WTC11 (cell line): Measurements from ENCODE around the gene PTPN5. TPM values are rescaled to one million over a fixed set of nuclear protein-coding genes. Genes with fewer than 3 reads are reported as not detected.

Experiments used
- ATAC-seq: fragments of 200-7000 bp; cut with Tn5 transposase; 2 replicates; pipeline ENCODE4 v1.10.0; 2021; ENCODE audit warnings: mild to moderate bottlenecking, moderate library complexity
- Bru-seq: library from RNA; stranded (reverse); fragments of 400-500 nt; gene quantifications from one replicate; lab custom pipeline; 2021; lab: Mats Ljungman, UMichigan
- CTCF ChIA-PET: fragments of 300-600 bp; sonication (Branson Sonifier 250); formaldehyde crosslinking; loops from one replicate; lab custom pipeline; 2021; ENCODE audit warnings: antibody characterized with exemption; lab: Charles Lee
- POLR2A ChIA-PET: fragments of 350-600 bp; sonication (Branson Sonifier 250); formaldehyde crosslinking; loops from one replicate; lab custom pipeline; 2021; ENCODE audit warnings: antibody characterized with exemption; lab: Charles Lee
- DNase-seq: peaks from one replicate; pipeline ENCODE4 v3.0.0; 2021; ENCODE audit warnings: low spot score
- H3K27ac Mint-ChIP-seq: 2 replicates; pipeline ENCODE4 v1.8.0; 2021; ENCODE audit warnings: mixed read lengths
- H3K27me3 Mint-ChIP-seq: 2 replicates; pipeline ENCODE4 v1.8.0; 2021; ENCODE audit warnings: low read depth, mild to moderate bottlenecking, moderate library complexity, mixed read lengths
- H3K36me3 Mint-ChIP-seq: 2 replicates; pipeline ENCODE4 v1.8.0; 2021; ENCODE audit warnings: mixed read lengths
- H3K4me1 Mint-ChIP-seq: 2 replicates; pipeline ENCODE4 v1.8.0; 2022; ENCODE audit warnings: mixed read lengths
- H3K4me3 Mint-ChIP-seq: 2 replicates; pipeline ENCODE4 v1.8.0; 2021; ENCODE audit warnings: mild to moderate bottlenecking, moderate library complexity, mixed read lengths
- H3K9me3 Mint-ChIP-seq: 2 replicates; pipeline ENCODE4 v1.8.0; 2021; ENCODE audit warnings: mixed read lengths
- ARID4B ChIP-seq: sonication (generic); formaldehyde crosslinking; IDR thresholded peaks from 2 replicates; pipeline ENCODE4 v1.8.0; 2023; ENCODE audit warnings: missing genetic modification reagents, mild to moderate bottlenecking, borderline replicate concordance
- ATF1 ChIP-seq: sonication (generic); formaldehyde crosslinking; IDR thresholded peaks from 2 replicates; pipeline ENCODE4 v1.8.1; 2023; ENCODE audit warnings: mild to moderate bottlenecking, moderate library complexity, missing genetic modification reagents
- E2F4 ChIP-seq: sonication (generic); formaldehyde crosslinking; IDR thresholded peaks from 2 replicates; pipeline ENCODE4 v1.8.1; 2022; ENCODE audit warnings: low read depth, mild to moderate bottlenecking, moderate library complexity, missing genetic modification reagents, borderline replicate concordance
- ELF4 ChIP-seq: sonication (generic); formaldehyde crosslinking; IDR thresholded peaks from 2 replicates; pipeline ENCODE4 v1.8.1; 2022; ENCODE audit warnings: low read depth, mild to moderate bottlenecking, moderate library complexity, missing genetic modification reagents
- GABPB1 ChIP-seq: sonication (generic); formaldehyde crosslinking; IDR thresholded peaks from 2 replicates; pipeline ENCODE4 v1.8.1; 2023; ENCODE audit warnings: mild to moderate bottlenecking, missing genetic modification reagents
- GRHL2 ChIP-seq: fragments of 250-450 bp; sonication (Bioruptor Pico); IDR thresholded peaks from 2 replicates; pipeline ENCODE4 v1.8.0; 2022; ENCODE audit warnings: mild to moderate bottlenecking, moderate library complexity; ENCODE audit not compliant: insufficient replicate concordance, severe bottlenecking
- JUN ChIP-seq: sonication (generic); formaldehyde crosslinking; IDR thresholded peaks from 2 replicates; pipeline ENCODE4 v1.8.0; 2023; ENCODE audit warnings: mild to moderate bottlenecking, missing genetic modification reagents
- NFYB ChIP-seq: sonication (generic); formaldehyde crosslinking; conservative IDR thresholded peaks from 2 replicates; pipeline ENCODE4 v1.8.0; 2022; ENCODE audit warnings: low read depth, missing genetic modification reagents
- PREB ChIP-seq: sonication (generic); formaldehyde crosslinking; IDR thresholded peaks from 2 replicates; pipeline ENCODE4 v1.8.1; 2022; ENCODE audit warnings: mild to moderate bottlenecking, missing genetic modification reagents, moderate library complexity, borderline replicate concordance
- RELA ChIP-seq: sonication (generic); formaldehyde crosslinking; IDR thresholded peaks from 2 replicates; pipeline ENCODE4 v1.8.1; 2022; ENCODE audit warnings: missing genetic modification reagents, mild to moderate bottlenecking, borderline replicate concordance
- TEAD4 ChIP-seq: sonication (generic); formaldehyde crosslinking; IDR thresholded peaks from 2 replicates; pipeline ENCODE4 v1.8.0; 2022; ENCODE audit warnings: mild to moderate bottlenecking, missing genetic modification reagents
- TP53 ChIP-seq: sonication (generic); formaldehyde crosslinking; IDR thresholded peaks from 2 replicates; pipeline ENCODE4 v1.8.1; 2023; ENCODE audit warnings: mild to moderate bottlenecking, missing genetic modification reagents
- ZNF232 ChIP-seq: sonication (generic); formaldehyde crosslinking; IDR thresholded peaks from 2 replicates; pipeline ENCODE4 v1.8.0; 2022; ENCODE audit warnings: mild to moderate bottlenecking, missing genetic modification reagents
- ZNF317 ChIP-seq: sonication (generic); formaldehyde crosslinking; IDR thresholded peaks from 2 replicates; pipeline ENCODE4 v1.8.1; 2023; ENCODE audit warnings: low read depth, mild to moderate bottlenecking, moderate library complexity, missing genetic modification reagents, borderline replicate concordance
- ZNF396 ChIP-seq: fragments of 250-450 bp; sonication (Bioruptor Pico); IDR thresholded peaks from 2 replicates; pipeline ENCODE4 v1.8.0; 2021; ENCODE audit warnings: mild to moderate bottlenecking, moderate library complexity, borderline replicate concordance
- ZNF425 ChIP-seq: fragments of 250-450 bp; sonication (Bioruptor Pico); conservative IDR thresholded peaks from 2 replicates; pipeline ENCODE4 v1.9.0; 2021; ENCODE audit warnings: mild to moderate bottlenecking
- ZNF532 ChIP-seq: fragments of 250-450 bp; sonication (Bioruptor Pico); IDR thresholded peaks from 2 replicates; pipeline ENCODE4 v1.9.0; 2021; ENCODE audit warnings: mild to moderate bottlenecking, borderline replicate concordance
- long read RNA-seq, 3 experiments: library from RNA in 1 of 3; library from capped mRNA in 1 of 3; library from polyadenylated mRNA in 1 of 3; unstranded in 2 of 3; stranded (forward) in 1 of 3; transcript quantifications; one replicate each; pipeline ENCODE4 v2.0.0, GENCODE V29; 2021
- total RNA-seq: library from RNA; stranded (reverse); gene quantifications from 3 replicates; pipeline ENCODE4 v1.2.3, GENCODE V29; 2021
- TF ChIP-seq, protein P1 (sequence below): fragments of 250-450 bp; sonication (Bioruptor Pico); IDR thresholded peaks from 2 replicates; pipeline ENCODE4 v1.9.0; 2021; ENCODE audit warnings: mild to moderate bottlenecking
- TF ChIP-seq, protein P2 (sequence below): fragments of 250-450 bp; sonication (Bioruptor Pico); IDR thresholded peaks from 2 replicates; pipeline ENCODE4 v2.1.2; 2022; ENCODE audit warnings: mild to moderate bottlenecking, moderate library complexity

The PTPN5 gene
- total RNA-seq (4.5 to 7.4 TPM (median 6.7 TPM) in 3 replicates), Bru-seq, nascent RNA (percentile 42 among the genes with signal in this experiment)
- long read RNA-seq, experiment 1, transcript PTPN5-201 (15 exons, 3,135 nt): major isoform, 18 of 48 reads
- long read RNA-seq, experiment 1, partial matches to known transcripts: 6 of 48 reads
- long read RNA-seq, experiment 1, other reads (novel, unspliced or antisense): 18 of 48 reads
- long read RNA-seq, experiment 2, partial matches to known transcripts: 1 of 10 reads
- long read RNA-seq, experiment 2, other reads (novel, unspliced or antisense): 6 of 10 reads
- long read RNA-seq, experiment 3: 0 reads

GRCh38 chr11:18791207-18791968 is at the start of gene PTPN5:
TSS of gene PTPN5 (minus strand) at chr11:18791798. CDS start at chr11:18771958, 19,840 bp downstream.
- POLR2A ChIA-PET: interaction anchor here (0.7 kb wide), 1 partner anchor 69 kb away, joined by 3 read pairs; no protein-coding TSS in a partner anchor
- Mint-ChIP-seq H3K36me3 (no peaks in the 10 kb centered on the region), H3K4me3 (peak within 1 kb of the TSS; percentile 83), H3K4me1 (peaks cover 11% of the 10 kb centered on the region), H3K27me3 (peaks cover 69% of the 10 kb centered on the region), H3K27ac (no peak within 1 kb of the TSS), H3K9me3 (no peaks in the 10 kb centered on the region)
- ATAC-seq: peak; percentile 63
- DNase-seq: peak; percentile 64
- CTCF ChIA-PET: interaction anchor here (0.7 to 3.6 kb wide), 10 partner anchors 10 to 70 kb away, joined by 3 to 21 read pairs (median 6); partner anchors contain the start of gene IGSF22
- no peak for TF ChIP-seq E2F4 (CRISPR knock-in tag)
- TF ChIP-seq ZNF425 (CRISPR knock-in tag): no peak
- no peak for TF ChIP-seq TEAD4 (CRISPR knock-in tag)
- TF ChIP-seq JUN (CRISPR knock-in tag): no peak
- TF ChIP-seq ZNF532: no peak
- TF ChIP-seq TP53: no peak
- no peak for TF ChIP-seq GABPB1 (CRISPR knock-in tag)
- no peak for TF ChIP-seq GRHL2 (CRISPR knock-in tag)
- peak; percentile 49; the same call in 1 of the 2 replicates for TF ChIP-seq ARID4B
- TF ChIP-seq ELF4 (CRISPR knock-in tag): no peak
- no peak for TF ChIP-seq RELA (CRISPR knock-in tag)
- TF ChIP-seq NFYB (CRISPR knock-in tag): no peak
- TF ChIP-seq PREB (CRISPR knock-in tag): no peak
- TF ChIP-seq ATF1: no peak; the same call in 1 of the 2 replicates
- no peak for TF ChIP-seq ZNF396
- no peak; the same call in 1 of the 2 replicates for TF ChIP-seq ZNF317 (CRISPR knock-in tag)
- TF ChIP-seq, protein P1, sequence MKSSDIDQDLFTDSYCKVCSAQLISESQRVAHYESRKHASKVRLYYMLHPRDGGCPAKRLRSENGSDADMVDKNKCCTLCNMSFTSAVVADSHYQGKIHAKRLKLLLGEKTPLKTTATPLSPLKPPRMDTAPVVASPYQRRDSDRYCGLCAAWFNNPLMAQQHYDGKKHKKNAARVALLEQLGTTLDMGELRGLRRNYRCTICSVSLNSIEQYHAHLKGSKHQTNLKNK (CRISPR knock-in tag): no peak
- TF ChIP-seq, protein P2, sequence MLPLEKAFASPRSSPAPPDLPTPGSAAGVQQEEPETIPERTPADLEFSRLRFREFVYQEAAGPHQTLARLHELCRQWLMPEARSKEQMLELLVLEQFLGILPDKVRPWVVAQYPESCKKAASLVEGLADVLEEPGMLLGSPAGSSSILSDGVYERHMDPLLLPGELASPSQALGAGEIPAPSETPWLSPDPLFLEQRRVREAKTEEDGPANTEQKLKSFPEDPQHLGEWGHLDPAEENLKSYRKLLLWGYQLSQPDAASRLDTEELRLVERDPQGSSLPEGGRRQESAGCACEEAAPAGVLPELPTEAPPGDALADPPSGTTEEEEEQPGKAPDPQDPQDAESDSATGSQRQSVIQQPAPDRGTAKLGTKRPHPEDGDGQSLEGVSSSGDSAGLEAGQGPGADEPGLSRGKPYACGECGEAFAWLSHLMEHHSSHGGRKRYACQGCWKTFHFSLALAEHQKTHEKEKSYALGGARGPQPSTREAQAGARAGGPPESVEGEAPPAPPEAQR (CRISPR knock-in tag): no peak
- TF ChIP-seq ZNF232 (CRISPR knock-in tag): peak; percentile 83
